Activated CD4-positive, CD25-positive, alpha-beta regulatory T cell (primary cell): ENCODE data around the gene NDUFAF3.

Experiments used
- DNase-seq, 4 experiments: peaks; one replicate each; lab custom pipeline; 2025; lab: John Stamatoyannopoulos, UW

Gene NDUFAF3

GRCh38 chr3:49017971-49018706 lies 3.8 kb upstream of the NDUFAF3 start, which contains the start of gene DALRD3:
Gene DALRD3 (minus strand): TSS chr3:49018580. CDS start chr3:49018564, 16 bp downstream.
- DNase-seq = peak in 3 of 4 experiments; percentile 21 to 33 (median 32)

- no peak for DNase-seq
These were observed 3.3 kb upstream of the NDUFAF3 start for GRCh38 chr3:49018707-49019006.

- no peak for DNase-seq
These were observed 2.0 kb upstream of the NDUFAF3 start for GRCh38 chr3:49019941-49020329.

- DNase-seq = no peak
These were observed 1.4 kb upstream of the NDUFAF3 start for GRCh38 chr3:49020330-49021212.

GRCh38 chr3:49021213-49021812 lies 608 bp upstream of the NDUFAF3 start:
- peak; percentile 96 to 97 (median 97) for DNase-seq

DNA sequence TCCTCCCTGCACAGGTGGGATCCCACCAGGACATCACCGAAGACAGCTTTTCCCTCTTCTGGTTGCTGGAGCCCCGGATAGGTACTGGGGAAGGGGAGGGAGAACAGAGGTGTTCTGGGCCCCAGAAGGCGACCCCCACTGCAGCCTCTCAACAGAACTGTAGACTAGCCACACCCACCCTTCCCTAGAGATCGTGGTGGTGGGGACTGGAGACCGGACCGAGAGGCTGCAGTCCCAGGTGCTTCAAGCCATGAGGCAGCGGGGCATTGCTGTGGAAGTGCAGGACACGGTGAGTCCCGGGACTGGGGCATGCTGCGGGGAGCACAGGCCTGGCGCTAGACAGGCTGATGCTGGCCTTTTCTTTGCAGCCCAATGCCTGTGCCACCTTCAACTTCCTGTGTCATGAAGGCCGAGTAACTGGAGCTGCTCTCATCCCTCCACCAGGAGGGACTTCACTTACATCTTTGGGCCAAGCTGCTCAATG lies 809 bp downstream of the NDUFAF3 start:
- DNase-seq = no peak

GRCh38 chr3:49023775-49024174 lies 1.9 kb downstream of the NDUFAF3 start:
- no peak for DNase-seq

DNA sequence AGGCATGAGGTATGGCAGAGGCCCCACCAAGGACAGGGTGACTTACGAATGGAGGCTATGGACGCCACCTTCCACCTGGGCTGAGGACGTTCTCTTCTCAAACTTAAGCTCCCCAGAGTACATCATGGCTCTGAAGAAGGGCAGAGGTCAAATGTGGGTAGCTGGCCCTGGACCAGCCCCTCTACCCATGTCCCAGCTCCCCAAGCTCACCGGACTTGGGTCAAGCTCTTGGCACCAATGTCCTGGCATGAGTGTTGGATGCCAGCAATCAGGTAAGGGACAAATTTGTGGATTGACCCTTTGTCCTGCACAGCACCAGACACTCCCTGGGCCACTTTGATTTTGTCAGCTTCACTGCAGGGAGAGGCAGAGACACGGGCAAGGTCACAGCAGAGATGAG lies 2.5 kb downstream of the NDUFAF3 start:
- no peak for DNase-seq

- DNase-seq = no peak
These were observed 3.3 kb downstream of the NDUFAF3 start for GRCh38 chr3:49025005-49025792.

GRCh38 chr3:49025793-49026520 lies 4.0 kb downstream of the NDUFAF3 start:
- DNase-seq = no peak

DNA sequence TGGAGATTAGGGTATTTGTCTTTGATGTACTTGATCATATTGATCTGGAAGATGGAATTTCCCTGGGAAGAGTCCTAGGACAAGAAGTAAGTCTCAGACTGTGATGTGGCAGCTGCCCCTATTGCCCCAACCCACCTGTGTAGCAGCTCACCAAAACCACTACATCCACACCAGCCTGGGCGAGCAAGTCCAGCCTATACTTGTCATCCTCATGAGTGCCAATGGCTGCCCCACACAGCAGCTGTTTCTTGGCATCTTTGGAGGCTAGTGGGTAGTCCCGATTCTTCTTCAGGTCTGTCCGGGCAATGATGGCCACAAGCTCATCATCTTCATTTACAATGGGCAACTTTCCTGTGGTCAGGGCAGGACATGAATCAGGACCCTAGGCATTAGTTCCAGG lies 4.6 kb downstream of the NDUFAF3 start:
- no peak for DNase-seq

DNA sequence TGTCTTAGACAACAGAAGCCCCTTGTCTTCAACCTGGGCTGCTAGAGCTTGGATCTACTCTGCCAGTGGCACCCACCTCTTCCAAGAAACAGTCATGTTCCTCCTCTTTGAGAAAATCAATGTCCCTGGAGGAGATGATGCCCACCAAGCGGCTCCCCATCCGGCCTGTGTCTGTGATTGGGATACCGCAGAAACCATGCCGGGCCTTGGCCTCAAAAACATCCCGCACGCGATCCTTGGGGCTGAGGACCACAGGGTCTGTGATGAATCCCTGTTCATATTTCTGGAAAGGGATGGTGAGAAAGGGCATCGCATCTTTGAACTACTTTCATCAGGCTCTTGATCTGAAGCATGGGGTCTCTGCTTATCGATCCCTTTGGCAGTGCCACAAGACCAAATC lies 5.7 kb downstream of the NDUFAF3 start:
- DNase-seq = no peak

DNA sequence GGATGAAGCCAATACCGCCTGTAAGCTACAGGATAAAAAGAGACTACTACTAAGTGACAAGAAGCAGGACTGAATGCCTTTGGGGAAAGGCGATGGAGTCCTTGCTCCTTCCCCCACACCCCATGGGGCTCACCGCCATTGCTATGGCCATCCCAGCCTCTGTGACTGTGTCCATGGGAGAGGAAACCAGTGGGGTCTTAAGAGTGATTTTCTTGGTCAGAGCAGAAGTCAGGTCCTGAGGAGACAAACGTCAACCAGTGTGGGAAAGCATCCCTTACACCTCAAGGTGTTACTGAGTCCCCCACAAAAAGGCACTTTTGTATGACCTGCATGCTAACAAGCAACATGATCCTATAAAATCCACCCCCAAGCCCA lies 6.4 kb downstream of the NDUFAF3 start:
- no peak for DNase-seq

- DNase-seq = peak; percentile 79 to 87 (median 84)
These were observed 7.0 kb downstream of the NDUFAF3 start, which contains the start of gene IMPDH2 for GRCh38 chr3:49028673-49029562. Gene IMPDH2 (minus strand): TSS chr3:49029398. CDS start chr3:49029350, 48 bp downstream.

GRCh38 chr3:49029563-49029884 lies 7.6 kb downstream of the NDUFAF3 start:
- no peak for DNase-seq

DNA sequence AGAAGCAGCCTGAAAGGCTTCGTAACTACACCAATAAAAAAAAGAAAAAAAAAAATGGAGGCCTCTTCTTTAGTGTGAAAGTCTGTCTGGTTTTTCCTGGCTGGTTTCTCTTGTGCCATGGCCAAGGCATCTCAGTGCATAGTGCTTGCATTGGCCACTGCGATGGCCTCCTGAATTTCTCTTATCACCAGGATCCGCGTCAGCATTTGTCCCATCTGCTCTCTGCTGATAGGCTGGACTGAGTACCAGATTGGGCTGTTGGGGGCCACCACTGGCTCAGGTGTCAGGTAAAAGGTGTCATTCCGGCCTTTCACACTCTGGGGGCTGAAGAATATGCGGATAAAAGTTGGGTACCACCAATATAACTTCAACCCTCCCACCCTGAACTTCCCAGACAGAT lies 8.4 kb downstream of the NDUFAF3 start:
- no peak for DNase-seq

DNA sequence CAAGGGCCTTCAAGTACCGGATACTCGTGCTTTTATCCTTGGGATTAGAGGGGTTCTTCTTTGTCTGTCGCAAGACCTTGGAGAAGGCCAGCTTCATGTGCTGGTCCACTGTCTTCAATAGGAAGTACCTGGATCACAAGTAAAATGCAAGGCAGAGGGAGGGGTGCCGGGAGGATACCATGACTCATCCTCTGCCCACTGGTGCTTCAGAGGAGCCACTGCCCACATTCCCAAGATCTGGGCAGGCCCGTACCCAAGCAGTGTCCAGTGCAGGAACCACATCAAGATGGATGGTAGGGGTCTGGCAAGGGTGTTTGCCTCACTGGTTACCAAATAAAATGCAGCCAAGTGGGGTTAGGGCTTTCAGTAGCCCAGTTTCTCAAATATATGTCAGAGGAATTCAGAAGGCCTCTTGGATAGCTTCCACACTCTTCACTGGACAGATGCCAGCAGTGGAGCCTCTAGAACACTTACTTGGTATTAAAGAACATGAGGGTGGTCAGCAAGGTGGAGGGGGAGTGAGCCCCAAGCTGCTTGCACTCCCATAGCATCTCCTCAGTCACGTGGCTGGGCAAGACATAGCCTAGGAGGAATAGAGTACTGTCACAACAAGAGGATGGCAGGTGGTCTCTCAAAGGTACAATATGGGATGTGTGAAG lies 10.9 kb downstream of the NDUFAF3 start:
- no peak for DNase-seq

DNA sequence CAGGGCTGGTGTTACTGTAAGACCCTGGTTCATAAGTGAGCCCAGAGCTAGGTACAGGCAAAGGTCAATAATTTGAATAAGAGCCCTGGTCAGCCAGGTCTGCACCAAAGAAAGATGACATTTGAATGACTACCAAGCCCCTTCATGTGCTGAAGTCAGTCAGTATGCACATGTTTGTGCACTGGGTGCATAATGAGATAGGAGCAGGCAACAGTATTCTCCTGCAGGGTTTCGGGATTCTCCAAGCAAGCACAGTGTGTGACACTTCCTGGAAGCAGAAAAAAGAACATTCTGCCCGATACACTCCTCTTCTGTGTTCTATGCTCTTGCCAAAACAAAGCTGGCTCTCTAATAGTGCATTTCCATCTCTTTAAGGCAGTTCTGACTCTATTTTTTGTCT lies 12.7 kb downstream of the NDUFAF3 start:
- DNase-seq = no peak

DNA sequence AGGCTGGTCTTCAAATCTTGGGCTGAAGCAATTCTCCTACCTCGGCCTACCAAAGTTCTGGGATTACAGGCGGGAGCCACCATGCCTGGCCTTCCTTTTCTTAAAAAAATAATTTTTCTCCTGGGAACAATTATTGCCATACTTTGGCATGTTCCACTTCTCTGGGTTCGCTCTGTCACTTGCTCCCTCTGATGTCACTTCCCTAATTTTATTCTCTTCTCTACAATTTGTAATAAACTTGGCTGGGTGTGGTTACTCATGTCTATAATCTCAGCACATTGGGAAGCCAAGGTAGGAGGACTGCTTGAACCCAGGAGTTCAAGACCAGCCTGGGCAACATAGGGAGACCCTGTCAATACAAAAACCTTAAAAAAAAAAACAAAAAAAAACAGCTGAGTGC lies 13.4 kb downstream of the NDUFAF3 start:
- DNase-seq = no peak

- DNase-seq = no peak
These were observed 31.6 kb downstream of the NDUFAF3 start for GRCh38 chr3:49053543-49053942.
